MM.1S (cell line): ENCODE results near the gene NRXN3.

Experiments used
- DNase-seq: peaks from one replicate; pipeline ENCODE4 v3.0.0-alpha.2; 2015
- H2AFZ ChIP-seq: fragments of 300-600 bp; sonication (generic); 2 replicates; pipeline ENCODE4 v1.6.0; 2016; ENCODE audit warnings: antibody characterized with exemption, low read length
- H3F3A ChIP-seq: fragments of 300-600 bp; sonication (generic); 2 replicates; pipeline ENCODE4 v1.6.1; 2016; ENCODE audit warnings: mild to moderate bottlenecking, antibody characterized with exemption, low read length, moderate library complexity, mixed read lengths; ENCODE audit not compliant: insufficient read depth
- H3K27ac ChIP-seq: fragments of 300-600 bp; sonication (generic); 2 replicates; pipeline ENCODE4 v1.5.1; 2016; ENCODE audit warnings: mild to moderate bottlenecking, low read length
- H3K27me3 ChIP-seq: fragments of 300-600 bp; sonication (generic); replicated peaks from 2 replicates; pipeline ENCODE4 v1.6.0; 2016; ENCODE audit warnings: low read length; ENCODE audit not compliant: insufficient read depth
- H3K36me3 ChIP-seq: fragments of 300-600 bp; sonication (generic); replicated peaks from 2 replicates; pipeline ENCODE4 v1.6.1; 2016; ENCODE audit warnings: mild to moderate bottlenecking, low read length, mixed read lengths; ENCODE audit not compliant: insufficient read depth
- H3K4me1 ChIP-seq: fragments of 300-600 bp; sonication (generic); 2 replicates; pipeline ENCODE4 v1.6.1; 2016; ENCODE audit warnings: low read length, mixed read lengths
- H3K4me2 ChIP-seq: fragments of 300-600 bp; sonication (generic); 2 replicates; pipeline ENCODE4 v1.6.0; 2016; ENCODE audit warnings: low read depth, low read length
- H3K4me3 ChIP-seq: fragments of 300-600 bp; sonication (generic); 2 replicates; pipeline ENCODE4 v1.5.1; 2016; ENCODE audit warnings: low read length, mixed read lengths
- H3K79me2 ChIP-seq: fragments of 300-600 bp; sonication (generic); 2 replicates; pipeline ENCODE4 v1.6.1; 2016; ENCODE audit warnings: mixed run types, low read length, mixed read lengths
- H3K9ac ChIP-seq: fragments of 300-600 bp; sonication (generic); 2 replicates; pipeline ENCODE4 v1.6.1; 2016; ENCODE audit warnings: low read length, mixed read lengths
- H3K9me2 ChIP-seq: fragments of 300-600 bp; sonication (generic); replicated peaks from 2 replicates; pipeline ENCODE4 v1.6.1; 2016; ENCODE audit warnings: mild to moderate bottlenecking, low read length, mixed read lengths; ENCODE audit not compliant: insufficient read depth
- H3K9me3 ChIP-seq: fragments of 300-600 bp; sonication (generic); replicated peaks from 2 replicates; pipeline ENCODE4 v1.6.1; 2016; ENCODE audit warnings: mild to moderate bottlenecking, low read length, mixed read lengths; ENCODE audit not compliant: insufficient read depth
- H4K20me1 ChIP-seq: fragments of 300-600 bp; sonication (generic); 2 replicates; pipeline ENCODE4 v1.6.1; 2016; ENCODE audit warnings: mild to moderate bottlenecking, low read length, moderate library complexity, mixed read lengths; ENCODE audit not compliant: insufficient read depth
- EZH2 ChIP-seq: fragments of 300-600 bp; sonication (generic); optimal IDR thresholded peaks from 2 replicates; pipeline ENCODE3; 2017; ENCODE audit warnings: low read depth, mild to moderate bottlenecking, antibody characterized with exemption, low read length, mixed read lengths
- EZH2phosphoT487 ChIP-seq: fragments of 300-600 bp; sonication (generic); IDR thresholded peaks from 2 replicates; pipeline ENCODE4 v1.6.1; 2018; ENCODE audit warnings: antibody characterized with exemption, low read length
- TF ChIP-seq, protein P1 (sequence below): fragments of 300-600 bp; sonication (generic); IDR thresholded peaks from 2 replicates; pipeline ENCODE4 v1.5.1; 2016; ENCODE audit warnings: antibody characterized with exemption, low read length, mixed read lengths

Gene NRXN3

DNA sequence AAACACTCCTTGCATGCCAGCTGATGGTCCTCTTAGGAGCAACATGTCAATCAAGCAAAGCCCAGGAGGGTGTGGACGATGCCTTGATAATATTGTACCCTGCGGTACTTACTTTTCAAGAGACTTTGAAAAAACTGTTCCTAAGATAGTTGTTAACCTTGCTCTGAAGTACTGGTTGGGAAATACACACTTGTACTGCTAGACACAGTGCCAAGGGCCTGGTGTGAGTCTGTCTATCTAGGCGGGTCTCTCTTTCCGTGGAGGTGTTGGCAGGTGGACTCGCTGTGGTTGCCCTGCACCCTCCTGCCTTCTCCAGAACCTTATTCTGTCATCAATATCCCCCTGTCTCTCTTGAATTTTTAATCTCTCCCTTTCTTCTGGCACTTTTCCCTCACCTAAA, 189.4 kb downstream of the NRXN3 start:
- DNase-seq: no peak
- Histone ChIP-seq H3K4me3 (no peak overlapping the region), H3K9ac (no peak overlapping the region), H3K4me1 (no peaks in the 10 kb centered on the region), H3K9me2 (no peaks in the 10 kb centered on the region), H3K27me3 (no peaks in the 10 kb centered on the region), H3K27ac (no peak overlapping the region), H2AFZ (no peak overlapping the region), H3K9me3 (no peaks in the 10 kb centered on the region), H3F3A (no peaks in the 10 kb centered on the region), H4K20me1 (no peaks in the 10 kb centered on the region), H3K79me2 (no peaks in the 10 kb centered on the region), H3K4me2 (no peak overlapping the region), H3K36me3 (no peaks in the 10 kb centered on the region)
- TF ChIP-seq EZH2phosphoT487 (no peak), EZH2 (no peak)
- TF ChIP-seq, protein P1, sequence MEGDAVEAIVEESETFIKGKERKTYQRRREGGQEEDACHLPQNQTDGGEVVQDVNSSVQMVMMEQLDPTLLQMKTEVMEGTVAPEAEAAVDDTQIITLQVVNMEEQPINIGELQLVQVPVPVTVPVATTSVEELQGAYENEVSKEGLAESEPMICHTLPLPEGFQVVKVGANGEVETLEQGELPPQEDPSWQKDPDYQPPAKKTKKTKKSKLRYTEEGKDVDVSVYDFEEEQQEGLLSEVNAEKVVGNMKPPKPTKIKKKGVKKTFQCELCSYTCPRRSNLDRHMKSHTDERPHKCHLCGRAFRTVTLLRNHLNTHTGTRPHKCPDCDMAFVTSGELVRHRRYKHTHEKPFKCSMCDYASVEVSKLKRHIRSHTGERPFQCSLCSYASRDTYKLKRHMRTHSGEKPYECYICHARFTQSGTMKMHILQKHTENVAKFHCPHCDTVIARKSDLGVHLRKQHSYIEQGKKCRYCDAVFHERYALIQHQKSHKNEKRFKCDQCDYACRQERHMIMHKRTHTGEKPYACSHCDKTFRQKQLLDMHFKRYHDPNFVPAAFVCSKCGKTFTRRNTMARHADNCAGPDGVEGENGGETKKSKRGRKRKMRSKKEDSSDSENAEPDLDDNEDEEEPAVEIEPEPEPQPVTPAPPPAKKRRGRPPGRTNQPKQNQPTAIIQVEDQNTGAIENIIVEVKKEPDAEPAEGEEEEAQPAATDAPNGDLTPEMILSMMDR: no peak

- Histone ChIP-seq H3K27me3 (no peaks in the 10 kb centered on the region), H3K4me1 (no peaks in the 10 kb centered on the region), H3K27ac (no peak overlapping the region), H3K4me2 (no peak overlapping the region), H2AFZ (no peak overlapping the region), H3K79me2 (no peaks in the 10 kb centered on the region), H3F3A (no peaks in the 10 kb centered on the region), H3K9ac (no peak overlapping the region), H3K36me3 (no peaks in the 10 kb centered on the region), H3K9me2 (no peaks in the 10 kb centered on the region), H4K20me1 (no peaks in the 10 kb centered on the region), H3K4me3 (no peak overlapping the region), H3K9me3 (no peaks in the 10 kb centered on the region)
- no peak for DNase-seq
- TF ChIP-seq, protein P1: no peak
- TF ChIP-seq EZH2phosphoT487 (no peak), EZH2 (no peak)
Observed at GRCh38 chr14:78363008-78363407, 192.8 kb downstream of the NRXN3 start.

GRCh38 chr14:78367355-78367754, 197.2 kb downstream of the NRXN3 start:
- no peak overlapping the region for H3K27ac ChIP-seq

More at GRCh38 chr14:78367355-78367754, 197.2 kb downstream of the NRXN3 start:
- Histone ChIP-seq H3K36me3 (no peaks in the 10 kb centered on the region), H3K9me3 (no peaks in the 10 kb centered on the region), H2AFZ (no peak overlapping the region), H4K20me1 (no peaks in the 10 kb centered on the region), H3K4me1 (no peaks in the 10 kb centered on the region), H3F3A (no peaks in the 10 kb centered on the region), H3K79me2 (no peaks in the 10 kb centered on the region), H3K4me3 (no peak overlapping the region), H3K9ac (no peak overlapping the region), H3K4me2 (no peak overlapping the region), H3K9me2 (no peaks in the 10 kb centered on the region), H3K27me3 (no peaks in the 10 kb centered on the region)
- TF ChIP-seq EZH2: no peak
- TF ChIP-seq, protein P1: no peak
- TF ChIP-seq EZH2phosphoT487: no peak
- DNase-seq: no peak
